RWPE1 (cell line): ENCODE results near the gene RNF220.

Source experiments
- CTCF ChIA-PET: fragments of 350-600 bp; sonication (Branson Sonifier 250); formaldehyde crosslinking; extraction: SDS; loops from one replicate; lab custom pipeline; 2021; lab: Yijun Ruan, JAX
- POLR2A ChIA-PET: fragments of 400-600 bp; formaldehyde crosslinking; extraction: SDS; loops from one replicate; lab custom pipeline; 2020; ENCODE audit warnings: antibody characterized with exemption; ENCODE audit not compliant: low non-redundant PET; lab: Yijun Ruan, JAX
- DNase-seq: peaks from one replicate; pipeline ENCODE4 v3.0.0; 2012; ENCODE audit warnings: low spot score
- H3K27ac ChIP-seq: fragments of 450-650 bp; 2 replicates; pipeline ENCODE4 v1.5.1; 2017
- CTCF ChIP-seq: fragments of 450-650 bp; conservative IDR thresholded peaks from 2 replicates; pipeline ENCODE4 v1.5.1; 2017; ENCODE audit warnings: low read depth, mild to moderate bottlenecking

RNF220 gene

GRCh38 chr1:44537956-44538355, 132.9 kb downstream of the RNF220 start:
- H3K27ac ChIP-seq, result no peak overlapping the region
- no peak for TF ChIP-seq CTCF
- no peak for DNase-seq
- ChIA-PET POLR2A (no interaction called here), CTCF (no interaction called here)

- H3K27ac ChIP-seq, result no peak overlapping the region
- POLR2A ChIA-PET, result no interaction called here
- TF ChIP-seq CTCF, result no peak
- CTCF ChIA-PET, result no interaction called here
- no peak for DNase-seq
These were observed 135.1 kb downstream of the RNF220 start for GRCh38 chr1:44539991-44540730.

GRCh38 chr1:44542420-44543063, 137.5 kb downstream of the RNF220 start:
- DNase-seq, result no peak
- no peak overlapping the region for H3K27ac ChIP-seq
- ChIA-PET POLR2A (no interaction called here), CTCF (interaction anchor here (0.5 kb wide), 1 partner anchor 110 kb away, joined by 3 read pairs; no protein-coding TSS in a partner anchor)
- TF ChIP-seq CTCF, result no peak

GRCh38 chr1:44543064-44543744, 138.1 kb downstream of the RNF220 start:
- POLR2A ChIA-PET, result interaction anchor here (0.6 kb wide), 1 partner anchor 13 kb away, joined by 3 read pairs; no protein-coding TSS in a partner anchor
- CTCF ChIA-PET, result interaction anchor here (0.5 kb wide), 1 partner anchor 109 kb away, joined by 3 read pairs; no protein-coding TSS in a partner anchor
- no peak for DNase-seq

GRCh38 chr1:44543786-44544185, 138.7 kb downstream of the RNF220 start:
- ChIA-PET POLR2A (interaction anchor here (0.6 kb wide), 1 partner anchor 12 kb away, joined by 3 read pairs; no protein-coding TSS in a partner anchor), CTCF (no interaction called here)
- no peak overlapping the region for H3K27ac ChIP-seq
- DNase-seq, result no peak
- TF ChIP-seq CTCF, result no peak

More at GRCh38 chr1:44543064-44543744, 138.1 kb downstream of the RNF220 start:
- no peak for TF ChIP-seq CTCF
- H3K27ac ChIP-seq, result no peak overlapping the region

GRCh38 chr1:44544960-44545359, 139.9 kb downstream of the RNF220 start:
- H3K27ac ChIP-seq, result no peak overlapping the region

More at GRCh38 chr1:44544960-44545359, 139.9 kb downstream of the RNF220 start:
- no peak for TF ChIP-seq CTCF
- no peak for DNase-seq
- CTCF ChIA-PET, result interaction anchor here (0.5 kb wide), 1 partner anchor 54 kb away, joined by 7 read pairs; no protein-coding TSS in a partner anchor
- POLR2A ChIA-PET, result no interaction called here
